Measurements from ENCODE around the gene MEGF6. TPM values are rescaled to one million over a fixed set of nuclear protein-coding genes. Genes with fewer than 3 reads are reported as not detected.
"Not testable (repeated sequence)": the region's sequence is repeated elsewhere in the genome, so short reads cannot be mapped to it uniquely, and the experiment has no call there.

The MEGF6 gene
- total RNA-seq, 1 donor from 2014 or later = 10.9 TPM

- Mint-ChIP-seq H3K27ac (peak overlapping the region; percentile 6), H3K9me3 (no peaks in the 10 kb centered on the region), H3K36me3 (ENCODE audit: low read depth) (peaks cover 43% of the 10 kb centered on the region), H3K4me1 (peaks cover 42% of the 10 kb centered on the region), H3K27me3 (no peaks in the 10 kb centered on the region), H3K4me3 (peak overlapping the region; percentile 95)
- ChIA-PET POLR2A (interaction anchor here (0.7 to 1.2 kb wide), 2 partner anchors 40 to 98 kb away, joined by 3 to 4 read pairs; no protein-coding TSS in a partner anchor), CTCF (interaction anchor here (0.8 kb wide), 1 partner anchor 22 kb away, joined by 3 read pairs; no protein-coding TSS in a partner anchor)
- ATAC-seq (ENCODE audit: low read depth) (no peak), DNase-seq (no peak)
- TF ChIP-seq CTCF (IDR thresholded peaks at IDR 0.05) = no peak
- intact Hi-C loops (cut with micrococcal nuclease) = loop anchor here (10.0 kb wide), 1 partner anchor 981 kb away; no protein-coding TSS in a partner anchor
Observed at GRCh38 chr1:3626025-3626424, 14.7 kb upstream of the MEGF6 start.

GRCh38 chr1:3625151-3625907, 14.0 kb upstream of the MEGF6 start:
- intact Hi-C loops (cut with micrococcal nuclease) = loop anchor here (2.0 to 10.0 kb wide), 2 partner anchors 51 to 981 kb away; no protein-coding TSS in a partner anchor
- Mint-ChIP-seq H3K4me1 (peaks cover 47% of the 10 kb centered on the region), H3K9me3 (no peaks in the 10 kb centered on the region), H3K36me3 (ENCODE audit: low read depth) (peaks cover 38% of the 10 kb centered on the region), H3K4me3 (peak overlapping the region; percentile 95), H3K27me3 (no peaks in the 10 kb centered on the region), H3K27ac (no peak overlapping the region)
- ATAC-seq (ENCODE audit: low read depth) (peak; percentile 8), DNase-seq (no peak)
- no peak for TF ChIP-seq CTCF (IDR thresholded peaks at IDR 0.05)
- ChIA-PET POLR2A (interaction anchor here (0.7 kb wide), 1 partner anchor 99 kb away, joined by 3 read pairs; no protein-coding TSS in a partner anchor), CTCF (no interaction called here)

- CTCF ChIA-PET = no interaction called here
- POLR2A ChIA-PET = interaction anchor here (0.6 kb wide), 1 partner anchor 53 kb away, joined by 3 read pairs; no protein-coding TSS in a partner anchor
- Mint-ChIP-seq H3K4me1 (peaks cover 46% of the 10 kb centered on the region), H3K4me3 (peak within 1 kb of the TSS; percentile 95), H3K9me3 (no peaks in the 10 kb centered on the region), H3K27ac (peak within 1 kb of the TSS; percentile 82), H3K36me3 (ENCODE audit: low read depth) (peaks cover 29% of the 10 kb centered on the region), H3K27me3 (no peaks in the 10 kb centered on the region)
- intact Hi-C loops (cut with micrococcal nuclease) = loop anchor here (1.0 to 10.0 kb wide), 4 partner anchors 26 to 980 kb away; partner anchors contain the start of genes LRRC47 and WRAP73
- DNase-seq (peak; percentile 99), ATAC-seq (ENCODE audit: low read depth) (peak; percentile 97)
- no peak for TF ChIP-seq CTCF (IDR thresholded peaks at IDR 0.05)
Observed at GRCh38 chr1:3624200-3625136, 13.2 kb upstream of the MEGF6 start, which contains the start of gene TPRG1L. TSS of gene TPRG1L (plus strand) at chr1:3625015. CDS start at chr1:3625073, 58 bp downstream.

GRCh38 chr1:3623441-3624199, 12.3 kb upstream of the MEGF6 start:
- CTCF ChIA-PET = no interaction called here
- DNase-seq (no peak), ATAC-seq (ENCODE audit: low read depth) (no peak)
- Mint-ChIP-seq H3K4me3 (peak overlapping the region; percentile 95), H3K36me3 (ENCODE audit: low read depth) (peaks cover 21% of the 10 kb centered on the region), H3K9me3 (no peaks in the 10 kb centered on the region), H3K27ac (no peak overlapping the region), H3K27me3 (no peaks in the 10 kb centered on the region), H3K4me1 (peaks cover 53% of the 10 kb centered on the region)
- no peak for TF ChIP-seq CTCF (IDR thresholded peaks at IDR 0.05)
- POLR2A ChIA-PET = interaction anchor here (0.6 kb wide), 1 partner anchor 54 kb away, joined by 3 read pairs; no protein-coding TSS in a partner anchor
- intact Hi-C loops (cut with micrococcal nuclease) = loop anchor here (1.0 to 10.0 kb wide), 4 partner anchors 27 to 979 kb away; partner anchors contain the start of genes LRRC47 and WRAP73

GRCh38 chr1:3622102-3622501, 10.8 kb upstream of the MEGF6 start:
- DNase-seq; POLR2A ChIA-PET; H3K27ac Mint-ChIP-seq; H3K36me3 Mint-ChIP-seq (ENCODE audit: low read depth); H3K27me3 Mint-ChIP-seq; ATAC-seq (ENCODE audit: low read depth); H3K4me3 Mint-ChIP-seq; H3K9me3 Mint-ChIP-seq: not testable (repeated sequence)
- CTCF ChIA-PET = interaction anchor here (1.1 to 4.3 kb wide), 4 partner anchors 27 to 169 kb away, joined by 5 to 46 read pairs (median 28); no protein-coding TSS in a partner anchor
- peaks cover 53% of the 10 kb centered on the region for H3K4me1 Mint-ChIP-seq
- intact Hi-C loops (cut with micrococcal nuclease) = loop anchor here (10.0 kb wide), 1 partner anchor 977 kb away; no protein-coding TSS in a partner anchor

GRCh38 chr1:3621151-3621671, 9.9 kb upstream of the MEGF6 start:
- CTCF ChIA-PET = interaction anchor here (1.1 to 4.3 kb wide), 7 partner anchors 27 to 169 kb away, joined by 5 to 46 read pairs (median 10); no protein-coding TSS in a partner anchor
- peaks cover 52% of the 10 kb centered on the region for H3K4me1 Mint-ChIP-seq
- H3K36me3 Mint-ChIP-seq (ENCODE audit: low read depth); H3K4me3 Mint-ChIP-seq; H3K27ac Mint-ChIP-seq; H3K27me3 Mint-ChIP-seq; POLR2A ChIA-PET; DNase-seq; H3K9me3 Mint-ChIP-seq; ATAC-seq (ENCODE audit: low read depth): not testable (repeated sequence)
- intact Hi-C loops (cut with micrococcal nuclease) = loop anchor here (10.0 kb wide), 1 partner anchor 976 kb away; no protein-coding TSS in a partner anchor

All from activated B cell treated with CpG ODN at 0.5 μM for 24 hours (primary cell).